ENCODE results near the gene TRAPPC8.

DNA sequence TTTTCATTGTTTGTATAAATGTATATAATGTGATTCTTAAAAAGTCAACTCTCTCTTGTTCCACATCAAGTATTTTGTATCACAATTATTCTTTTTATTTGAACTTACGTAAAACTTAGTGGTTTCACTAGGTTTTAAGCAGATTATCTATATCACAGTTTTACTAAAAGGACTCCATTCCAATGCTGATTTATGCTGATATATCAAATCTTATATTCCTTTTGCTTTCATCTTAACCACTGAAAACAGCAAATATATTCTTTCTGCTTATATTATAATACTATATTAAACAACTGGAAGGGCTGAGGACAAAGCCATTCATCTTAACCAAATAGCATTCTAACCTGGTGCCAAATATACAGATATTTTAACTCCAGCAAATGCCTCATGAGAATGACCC is 24.2 kb downstream of the TRAPPC8 start:
- TF ChIP-seq, protein P1, sequence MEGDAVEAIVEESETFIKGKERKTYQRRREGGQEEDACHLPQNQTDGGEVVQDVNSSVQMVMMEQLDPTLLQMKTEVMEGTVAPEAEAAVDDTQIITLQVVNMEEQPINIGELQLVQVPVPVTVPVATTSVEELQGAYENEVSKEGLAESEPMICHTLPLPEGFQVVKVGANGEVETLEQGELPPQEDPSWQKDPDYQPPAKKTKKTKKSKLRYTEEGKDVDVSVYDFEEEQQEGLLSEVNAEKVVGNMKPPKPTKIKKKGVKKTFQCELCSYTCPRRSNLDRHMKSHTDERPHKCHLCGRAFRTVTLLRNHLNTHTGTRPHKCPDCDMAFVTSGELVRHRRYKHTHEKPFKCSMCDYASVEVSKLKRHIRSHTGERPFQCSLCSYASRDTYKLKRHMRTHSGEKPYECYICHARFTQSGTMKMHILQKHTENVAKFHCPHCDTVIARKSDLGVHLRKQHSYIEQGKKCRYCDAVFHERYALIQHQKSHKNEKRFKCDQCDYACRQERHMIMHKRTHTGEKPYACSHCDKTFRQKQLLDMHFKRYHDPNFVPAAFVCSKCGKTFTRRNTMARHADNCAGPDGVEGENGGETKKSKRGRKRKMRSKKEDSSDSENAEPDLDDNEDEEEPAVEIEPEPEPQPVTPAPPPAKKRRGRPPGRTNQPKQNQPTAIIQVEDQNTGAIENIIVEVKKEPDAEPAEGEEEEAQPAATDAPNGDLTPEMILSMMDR (IDR thresholded peaks at IDR 0.05): no peak
- TF ChIP-seq POLR2A (IDR thresholded peaks at IDR 0.05): no peak
